ENCODE data around the gene WDFY4.

The WDFY4 gene

DNA sequence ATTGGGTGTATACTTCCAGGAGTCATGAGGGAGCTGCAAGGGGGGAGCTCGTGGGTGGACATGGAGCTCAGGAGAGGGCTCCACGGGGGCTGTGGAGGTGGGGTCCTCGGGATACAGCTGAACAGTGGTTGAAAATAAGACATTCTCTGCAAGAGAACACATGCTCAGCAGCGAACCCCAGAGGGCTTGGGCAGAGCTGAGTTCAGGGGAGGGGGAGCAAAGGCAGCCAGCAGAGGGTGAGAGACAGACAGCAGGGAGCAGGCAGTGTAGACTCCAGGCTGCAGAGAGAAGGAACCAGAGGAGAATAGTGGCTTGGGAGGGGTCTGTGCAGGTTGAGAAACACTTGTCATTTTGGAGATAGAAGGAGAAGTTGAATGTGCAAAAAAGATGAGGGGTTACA, 327.9 kb downstream of the WDFY4 start:
- TF ChIP-seq, protein P1, sequence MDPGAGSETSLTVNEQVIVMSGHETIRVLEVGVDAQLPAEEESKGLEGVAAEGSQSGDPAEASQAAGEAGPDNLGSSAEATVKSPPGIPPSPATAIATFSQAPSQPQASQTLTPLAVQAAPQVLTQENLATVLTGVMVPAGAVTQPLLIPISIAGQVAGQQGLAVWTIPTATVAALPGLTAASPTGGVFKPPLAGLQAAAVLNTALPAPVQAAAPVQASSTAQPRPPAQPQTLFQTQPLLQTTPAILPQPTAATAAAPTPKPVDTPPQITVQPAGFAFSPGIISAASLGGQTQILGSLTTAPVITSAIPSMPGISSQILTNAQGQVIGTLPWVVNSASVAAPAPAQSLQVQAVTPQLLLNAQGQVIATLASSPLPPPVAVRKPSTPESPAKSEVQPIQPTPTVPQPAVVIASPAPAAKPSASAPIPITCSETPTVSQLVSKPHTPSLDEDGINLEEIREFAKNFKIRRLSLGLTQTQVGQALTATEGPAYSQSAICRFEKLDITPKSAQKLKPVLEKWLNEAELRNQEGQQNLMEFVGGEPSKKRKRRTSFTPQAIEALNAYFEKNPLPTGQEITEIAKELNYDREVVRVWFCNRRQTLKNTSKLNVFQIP (CRISPR knock-in tag; IDR thresholded peaks at IDR 0.05; ENCODE audit: borderline replicate concordance, low read depth): no peak
- TF ChIP-seq CSDC2 (CRISPR knock-in tag; IDR thresholded peaks at IDR 0.05) (no peak), TSHZ2 (CRISPR knock-in tag; IDR thresholded peaks at IDR 0.05) (no peak), GLIS3 (CRISPR knock-in tag; IDR thresholded peaks at IDR 0.05) (no peak)
- TF ChIP-seq, protein P2, sequence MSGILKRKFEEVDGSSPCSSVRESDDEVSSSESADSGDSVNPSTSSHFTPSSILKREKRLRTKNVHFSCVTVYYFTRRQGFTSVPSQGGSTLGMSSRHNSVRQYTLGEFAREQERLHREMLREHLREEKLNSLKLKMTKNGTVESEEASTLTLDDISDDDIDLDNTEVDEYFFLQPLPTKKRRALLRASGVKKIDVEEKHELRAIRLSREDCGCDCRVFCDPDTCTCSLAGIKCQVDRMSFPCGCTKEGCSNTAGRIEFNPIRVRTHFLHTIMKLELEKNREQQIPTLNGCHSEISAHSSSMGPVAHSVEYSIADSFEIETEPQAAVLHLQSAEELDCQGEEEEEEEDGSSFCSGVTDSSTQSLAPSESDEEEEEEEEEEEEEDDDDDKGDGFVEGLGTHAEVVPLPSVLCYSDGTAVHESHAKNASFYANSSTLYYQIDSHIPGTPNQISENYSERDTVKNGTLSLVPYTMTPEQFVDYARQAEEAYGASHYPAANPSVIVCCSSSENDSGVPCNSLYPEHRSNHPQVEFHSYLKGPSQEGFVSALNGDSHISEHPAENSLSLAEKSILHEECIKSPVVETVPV (CRISPR knock-in tag; IDR thresholded peaks at IDR 0.05): no peak
- no peak for ATAC-seq

GRCh38 chr10:49015700-49016099, 331.0 kb downstream of the WDFY4 start:
- TF ChIP-seq CREB5 (CRISPR knock-in tag; IDR thresholded peaks at IDR 0.05; ENCODE audit: low read depth) (no peak), BACH2 (CRISPR knock-in tag; IDR thresholded peaks at IDR 0.05; ENCODE audit: borderline replicate concordance) (no peak), OSR1 (CRISPR knock-in tag; IDR thresholded peaks at IDR 0.05) (no peak), GLIS3 (CRISPR knock-in tag; IDR thresholded peaks at IDR 0.05) (no peak), CSDC2 (CRISPR knock-in tag; IDR thresholded peaks at IDR 0.05) (no peak), ZFP3 (CRISPR knock-in tag; IDR thresholded peaks at IDR 0.05) (no peak), ZNF565 (CRISPR knock-in tag; conservative IDR thresholded peaks at IDR 0.05; ENCODE audit: low read depth) (no peak)
- no peak for ATAC-seq

DNA sequence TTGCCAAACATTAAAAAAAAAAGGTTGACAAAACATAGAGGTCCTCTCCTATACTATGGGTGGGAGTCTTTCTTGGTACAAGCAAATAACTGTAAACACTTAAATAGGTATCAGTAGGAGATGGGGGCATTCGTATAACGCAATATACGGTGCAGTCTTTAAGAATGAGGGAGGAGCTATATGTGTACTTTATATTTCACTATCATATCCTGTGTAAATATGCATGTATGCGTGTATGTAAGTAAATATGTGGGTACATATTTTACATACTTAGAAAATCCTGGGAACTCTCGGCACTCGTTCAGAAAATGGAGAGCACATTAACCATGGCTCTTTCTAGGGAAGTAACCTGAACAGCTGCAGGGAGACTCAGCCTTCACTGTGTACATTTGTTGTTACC, 337.0 kb downstream of the WDFY4 start:
- no peak for TF ChIP-seq ZC3H10 (CRISPR knock-in tag; IDR thresholded peaks at IDR 0.05)
- TF ChIP-seq ISL1 (CRISPR knock-in tag; IDR thresholded peaks at IDR 0.05): no peak
- no peak for TF ChIP-seq TCF4 (CRISPR knock-in tag; IDR thresholded peaks at IDR 0.05; ENCODE audit: borderline replicate concordance)
- no peak for TF ChIP-seq ZNF8 (CRISPR knock-in tag; IDR thresholded peaks at IDR 0.05)
- TF ChIP-seq ESRRG (CRISPR knock-in tag; IDR thresholded peaks at IDR 0.05): no peak
- TF ChIP-seq, protein P2 (CRISPR knock-in tag; IDR thresholded peaks at IDR 0.05): no peak
- TF ChIP-seq TOX (CRISPR knock-in tag; IDR thresholded peaks at IDR 0.05; ENCODE audit: borderline replicate concordance): no peak
- no peak for TF ChIP-seq ARNTL (CRISPR knock-in tag; IDR thresholded peaks at IDR 0.05; ENCODE audit: borderline replicate concordance, low read depth)
- no peak for TF ChIP-seq RARB (CRISPR knock-in tag; IDR thresholded peaks at IDR 0.05)
- TF ChIP-seq CSDC2 (CRISPR knock-in tag; IDR thresholded peaks at IDR 0.05): no peak
- no peak for TF ChIP-seq ZNF565 (CRISPR knock-in tag; conservative IDR thresholded peaks at IDR 0.05; ENCODE audit: low read depth)
- TF ChIP-seq, protein P1 (CRISPR knock-in tag; IDR thresholded peaks at IDR 0.05; ENCODE audit: borderline replicate concordance, low read depth): no peak
- no peak for TF ChIP-seq ZNF70 (CRISPR knock-in tag; IDR thresholded peaks at IDR 0.05)
- TF ChIP-seq CREB5 (CRISPR knock-in tag; IDR thresholded peaks at IDR 0.05; ENCODE audit: low read depth): no peak
- TF ChIP-seq BACH2 (CRISPR knock-in tag; IDR thresholded peaks at IDR 0.05; ENCODE audit: borderline replicate concordance): no peak
- no peak for ATAC-seq
